AG04449 (cell line): Measurements from ENCODE around the gene MT1E.
"Not testable (repeated sequence)": the region's sequence is repeated elsewhere in the genome, so short reads cannot be mapped to it uniquely, and the experiment has no call there.

Source experiments
- CTCF ChIA-PET: fragments of 350-600 bp; formaldehyde crosslinking; extraction: SDS; loops from one replicate; lab custom pipeline; 2021; ENCODE audit warnings: antibody characterized with exemption; lab: Yijun Ruan, JAX
- POLR2A ChIA-PET: fragments of 400-600, 350-600 bp; formaldehyde crosslinking; extraction: SDS; loops from one replicate; lab custom pipeline; 2020; ENCODE audit warnings: antibody characterized with exemption, inconsistent platforms; lab: Yijun Ruan, JAX
- DNase-seq: peaks from one replicate; pipeline ENCODE4 v3.0.0-alpha.2; 2010; ENCODE audit warnings: low read depth, low spot score
- H3K4me3 ChIP-seq: 2 replicates; pipeline ENCODE4 v1.5.1; 2011; ENCODE audit warnings: low read depth, mild to moderate bottlenecking, control low read depth, low read length
- TF ChIP-seq, protein P1 (sequence below): IDR thresholded peaks from one replicate; pipeline ENCODE4 v1.5.1; 2011; ENCODE audit warnings: mild to moderate bottlenecking, moderate library complexity, low read length, control low read depth, inconsistent platforms; ENCODE audit not compliant: insufficient read depth; ENCODE audit errors: missing control alignments

MT1E gene

DNA sequence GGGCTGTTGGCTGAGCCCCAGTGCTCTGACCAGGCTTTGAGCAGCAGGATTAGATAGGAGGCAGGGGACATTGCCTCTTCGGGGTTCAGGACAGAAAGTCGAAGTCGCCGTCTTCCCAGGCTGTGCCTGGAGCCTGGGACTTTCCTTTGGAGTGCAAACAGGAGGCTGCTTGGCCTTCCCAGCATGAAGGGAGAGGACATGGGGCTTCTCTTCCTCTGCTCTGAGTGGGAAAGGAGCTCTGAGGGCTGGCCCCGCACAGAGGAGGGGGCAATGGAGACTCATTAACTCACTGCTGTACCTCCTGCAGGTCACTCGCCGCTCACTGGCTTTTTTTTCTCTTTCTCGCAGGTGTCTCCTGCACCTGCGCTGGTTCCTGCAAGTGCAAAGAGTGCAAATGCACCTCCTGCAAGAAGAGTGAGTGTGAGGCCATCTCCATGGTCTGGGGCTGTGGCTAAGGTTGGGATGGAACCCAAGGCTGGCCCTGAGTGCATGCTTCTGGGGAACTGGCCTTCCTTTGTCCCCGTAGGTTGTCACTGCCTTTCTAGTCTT lies 32.8 kb downstream of the MT1E start:
- DNase-seq: no peak
- peak overlapping the region; percentile 47 for H3K4me3 ChIP-seq
- TF ChIP-seq, protein P1, sequence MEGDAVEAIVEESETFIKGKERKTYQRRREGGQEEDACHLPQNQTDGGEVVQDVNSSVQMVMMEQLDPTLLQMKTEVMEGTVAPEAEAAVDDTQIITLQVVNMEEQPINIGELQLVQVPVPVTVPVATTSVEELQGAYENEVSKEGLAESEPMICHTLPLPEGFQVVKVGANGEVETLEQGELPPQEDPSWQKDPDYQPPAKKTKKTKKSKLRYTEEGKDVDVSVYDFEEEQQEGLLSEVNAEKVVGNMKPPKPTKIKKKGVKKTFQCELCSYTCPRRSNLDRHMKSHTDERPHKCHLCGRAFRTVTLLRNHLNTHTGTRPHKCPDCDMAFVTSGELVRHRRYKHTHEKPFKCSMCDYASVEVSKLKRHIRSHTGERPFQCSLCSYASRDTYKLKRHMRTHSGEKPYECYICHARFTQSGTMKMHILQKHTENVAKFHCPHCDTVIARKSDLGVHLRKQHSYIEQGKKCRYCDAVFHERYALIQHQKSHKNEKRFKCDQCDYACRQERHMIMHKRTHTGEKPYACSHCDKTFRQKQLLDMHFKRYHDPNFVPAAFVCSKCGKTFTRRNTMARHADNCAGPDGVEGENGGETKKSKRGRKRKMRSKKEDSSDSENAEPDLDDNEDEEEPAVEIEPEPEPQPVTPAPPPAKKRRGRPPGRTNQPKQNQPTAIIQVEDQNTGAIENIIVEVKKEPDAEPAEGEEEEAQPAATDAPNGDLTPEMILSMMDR: no peak
- POLR2A ChIA-PET: no interaction called here
- CTCF ChIA-PET: no interaction called here

DNA sequence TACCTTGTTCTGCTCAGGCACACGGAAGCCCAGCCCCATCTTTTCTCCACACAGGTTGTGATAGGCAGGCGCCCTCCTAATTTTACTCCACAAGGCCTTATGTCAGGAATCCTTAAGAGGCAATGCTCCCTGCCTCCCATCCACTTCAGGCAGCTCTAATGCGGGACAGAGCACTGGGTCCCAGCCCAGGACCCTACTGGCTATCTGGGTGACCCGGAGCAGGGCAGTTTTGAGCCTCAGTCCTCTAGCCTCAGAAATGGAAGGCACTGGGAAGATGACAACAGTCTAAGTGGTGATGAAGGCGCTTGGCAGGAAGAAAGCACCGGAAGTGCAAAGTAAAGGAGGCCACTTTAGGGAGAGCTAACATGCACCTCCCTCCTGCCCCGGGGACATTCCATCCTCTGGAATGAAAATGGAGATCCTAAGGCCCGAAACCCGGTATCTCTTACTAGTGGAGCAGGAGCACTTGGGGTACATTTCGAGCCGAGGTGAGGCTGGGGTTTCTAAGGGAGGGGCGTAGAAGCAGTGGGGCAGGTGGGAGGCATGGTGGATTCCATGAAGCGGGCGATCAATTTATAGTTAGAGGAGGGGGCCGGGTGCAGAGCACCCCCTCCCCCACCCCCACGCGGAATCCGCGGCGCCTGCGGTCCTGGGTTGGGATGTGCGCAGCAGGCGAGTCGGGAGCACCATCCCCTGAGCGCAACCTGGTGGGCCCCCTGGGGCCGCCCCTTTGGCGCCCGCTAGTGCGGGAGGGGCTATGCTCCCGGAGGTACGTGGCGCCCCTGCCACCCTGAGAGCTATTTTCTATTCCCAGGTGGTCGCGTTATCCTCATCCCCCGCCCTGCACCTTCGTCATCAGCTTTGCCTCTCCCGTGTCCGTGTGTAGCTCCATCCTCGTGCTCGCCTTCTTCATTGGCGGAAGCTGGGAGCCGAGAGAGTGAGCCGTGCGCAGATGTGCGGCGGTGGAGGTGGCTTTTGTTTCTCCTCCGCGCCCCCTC lies 37.1 kb downstream of the MT1E start:
- ChIA-PET POLR2A (interaction anchor here (0.6 kb wide), 1 partner anchor 19 kb away, joined by 3 read pairs; no protein-coding TSS in a partner anchor), CTCF (interaction anchor here (1.1 kb wide), 1 partner anchor 17 kb away, joined by 3 read pairs; no protein-coding TSS in a partner anchor)
- TF ChIP-seq, protein P1: no peak
- peak overlapping the region; percentile 8; the same call in 1 of the 2 replicates for H3K4me3 ChIP-seq
- DNase-seq: no peak

DNA sequence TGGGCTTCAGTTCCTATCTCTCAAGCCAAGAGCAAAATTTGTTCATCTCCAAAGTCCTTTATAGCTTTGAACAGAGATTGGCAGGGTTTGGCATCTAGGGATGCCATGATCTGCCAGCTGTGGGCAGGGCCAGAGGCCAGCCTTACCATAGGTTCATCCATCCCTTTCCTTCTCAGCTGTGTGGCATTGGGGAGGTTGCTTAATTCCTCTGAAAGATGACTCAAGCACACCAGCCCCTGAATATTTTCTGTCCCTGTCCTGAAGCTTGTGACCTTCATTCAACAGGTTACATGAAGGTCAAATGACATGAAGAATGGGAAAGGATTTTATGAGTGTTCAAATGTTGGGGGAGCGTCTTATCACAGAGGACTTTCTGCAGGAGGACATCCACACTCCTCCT lies 38.9 kb downstream of the MT1E start:
- ChIA-PET POLR2A (no interaction called here), CTCF (no interaction called here)
- no peak overlapping the region for H3K4me3 ChIP-seq
- no peak for DNase-seq
- TF ChIP-seq, protein P1: no peak

DNA sequence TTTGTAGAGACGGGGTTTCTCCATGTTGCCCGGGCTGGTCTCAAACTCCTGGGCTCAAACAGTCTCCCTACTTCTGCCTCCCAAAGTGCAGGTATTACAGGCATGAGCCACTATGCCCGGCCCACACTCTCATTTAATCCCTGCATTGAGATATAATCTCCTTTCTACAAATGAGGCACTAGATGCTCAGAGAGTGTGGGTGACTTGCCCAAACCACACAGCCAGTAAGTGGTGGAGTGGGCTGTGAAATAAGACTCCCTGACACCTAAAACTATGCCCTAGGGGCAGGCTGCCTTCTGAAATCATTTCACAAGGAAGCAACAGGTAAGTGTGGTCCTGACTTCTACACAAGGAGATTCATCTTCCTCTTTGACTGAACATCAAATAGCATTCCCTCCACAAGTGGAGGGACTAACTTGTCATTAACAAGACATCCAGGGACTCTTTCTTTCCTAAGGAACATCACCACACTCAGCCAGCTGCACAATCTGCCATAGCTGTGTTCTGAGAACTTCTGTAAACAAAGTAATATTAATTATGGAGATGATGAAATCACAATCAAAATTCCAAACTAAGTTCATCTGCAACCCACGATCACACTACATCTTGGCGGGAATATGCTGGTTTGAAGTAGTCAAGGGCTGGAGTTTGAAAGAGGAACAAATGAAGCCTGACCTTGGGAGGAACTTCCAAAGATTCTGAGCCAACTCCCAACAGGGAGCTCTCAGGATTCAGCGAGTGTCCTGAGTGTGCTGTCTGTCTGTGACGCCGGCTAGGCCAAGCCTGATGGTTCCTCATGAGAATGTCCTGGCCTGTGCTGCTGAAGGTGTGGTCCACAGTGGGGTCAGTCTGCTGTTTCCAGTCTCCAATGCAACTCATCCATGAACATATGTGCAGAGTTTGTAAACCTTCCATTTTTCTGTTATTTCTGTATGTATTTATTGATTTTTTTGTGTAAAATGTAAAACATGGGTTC lies 40.0 kb downstream of the MT1E start:
- POLR2A ChIA-PET, H3K4me3 ChIP-seq, DNase-seq, CTCF ChIA-PET: not testable (repeated sequence)

DNA sequence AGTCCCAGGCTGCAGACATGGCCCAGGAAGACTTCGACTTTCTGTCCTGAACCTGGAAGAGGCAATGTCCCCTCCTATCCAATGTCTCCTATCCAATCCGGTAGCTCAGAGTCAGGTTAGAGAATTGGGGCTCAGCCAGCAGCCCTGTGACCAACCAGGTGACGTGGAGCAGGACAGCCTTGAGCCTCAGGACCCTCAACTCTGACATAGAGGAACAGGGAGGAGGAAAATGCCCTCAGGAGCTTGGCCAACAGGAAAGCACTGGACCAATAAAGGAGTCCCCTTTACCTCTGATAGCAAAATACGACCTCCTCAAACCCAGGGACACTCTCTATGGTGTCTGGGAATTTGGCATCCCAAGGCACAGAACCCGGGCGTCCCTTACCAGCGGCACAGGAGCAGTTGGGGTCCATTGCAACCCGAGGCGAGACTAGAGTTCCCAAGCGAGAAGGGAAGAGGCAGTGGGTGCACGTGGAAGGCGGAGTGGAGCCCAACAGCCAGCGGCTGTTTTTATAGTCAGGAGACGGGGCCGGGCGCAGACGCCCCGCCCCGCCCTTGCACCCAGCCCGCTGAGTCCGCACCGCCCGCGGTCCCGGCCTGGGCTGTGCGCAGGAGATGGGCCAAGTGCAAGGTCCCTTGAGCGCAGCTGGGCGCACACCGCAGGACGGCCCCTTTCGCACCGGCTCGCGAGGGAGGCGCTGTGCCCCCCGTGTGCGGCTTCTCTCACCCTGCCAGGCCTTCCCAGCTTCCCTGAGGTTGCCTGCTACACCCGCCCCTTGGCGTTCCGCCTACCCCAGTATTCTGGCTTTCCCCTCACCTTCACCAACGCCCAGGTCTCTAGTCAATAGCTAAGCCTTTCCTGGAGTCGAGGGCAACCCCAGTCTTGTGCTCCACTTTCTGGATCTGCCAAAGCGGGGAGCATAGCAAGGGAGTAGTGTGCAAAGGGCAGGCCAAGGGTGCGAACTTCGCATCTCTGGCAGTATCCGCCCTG lies 42.3 kb downstream of the MT1E start, which contains the start of gene MT1G:
Gene MT1G, minus strand, starts transcription at position 485 of the 991 bp plus-strand sequence. Its CDS starts 72 bp downstream, at position 413.
- ChIA-PET POLR2A (interaction anchor here (0.6 kb wide), 1 partner anchor 30 kb away, joined by 3 read pairs; no protein-coding TSS in a partner anchor), CTCF (interaction anchor here (1.3 kb wide), 1 partner anchor 34 kb away, joined by 3 read pairs; no protein-coding TSS in a partner anchor)
- H3K4me3 ChIP-seq: no peak within 1 kb of the TSS
- TF ChIP-seq, protein P1: no peak
- DNase-seq: no peak
